ENCODE measurements around the gene VAT1L. TPM values are rescaled to one million over a fixed set of nuclear protein-coding genes. Genes with fewer than 3 reads are reported as not detected.

The VAT1L gene
- polyA plus RNA-seq, 3 donors from 2014 or later = not detected

DNA sequence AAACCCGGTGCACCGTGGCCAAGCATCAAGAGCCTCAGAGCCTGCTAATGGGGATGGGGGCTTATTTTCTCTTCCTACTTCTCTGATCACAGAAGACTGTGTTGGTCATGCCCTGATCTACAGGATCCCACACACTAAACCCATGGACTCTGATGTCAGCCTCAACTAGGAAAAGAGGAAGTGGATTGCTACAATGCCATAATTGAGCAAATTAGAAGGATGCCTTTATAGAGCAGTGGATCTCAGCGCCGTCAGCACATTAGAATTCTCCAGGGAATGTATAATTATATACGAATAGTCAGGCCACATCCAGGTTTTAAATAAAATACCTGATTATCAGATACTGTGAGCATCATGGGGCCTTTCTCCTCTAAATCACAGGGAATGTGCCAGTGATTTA, 64.8 kb downstream of the VAT1L start:
- no peak for DNase-seq
- H3K36me3 Mint-ChIP-seq = no peaks in the 10 kb centered on the region
- H3K4me3 Mint-ChIP-seq = no peak overlapping the region
- H3K9me3 Mint-ChIP-seq = no peaks in the 10 kb centered on the region
- H3K27me3 Mint-ChIP-seq (ENCODE audit: low read depth in 3 of 3) = peaks cover 2 to 6% (median 2%) of the 10 kb centered on the region in 3 donors
- no peak overlapping the region for H3K27ac Mint-ChIP-seq
- no peaks in the 10 kb centered on the region for H3K4me1 Mint-ChIP-seq

DNA sequence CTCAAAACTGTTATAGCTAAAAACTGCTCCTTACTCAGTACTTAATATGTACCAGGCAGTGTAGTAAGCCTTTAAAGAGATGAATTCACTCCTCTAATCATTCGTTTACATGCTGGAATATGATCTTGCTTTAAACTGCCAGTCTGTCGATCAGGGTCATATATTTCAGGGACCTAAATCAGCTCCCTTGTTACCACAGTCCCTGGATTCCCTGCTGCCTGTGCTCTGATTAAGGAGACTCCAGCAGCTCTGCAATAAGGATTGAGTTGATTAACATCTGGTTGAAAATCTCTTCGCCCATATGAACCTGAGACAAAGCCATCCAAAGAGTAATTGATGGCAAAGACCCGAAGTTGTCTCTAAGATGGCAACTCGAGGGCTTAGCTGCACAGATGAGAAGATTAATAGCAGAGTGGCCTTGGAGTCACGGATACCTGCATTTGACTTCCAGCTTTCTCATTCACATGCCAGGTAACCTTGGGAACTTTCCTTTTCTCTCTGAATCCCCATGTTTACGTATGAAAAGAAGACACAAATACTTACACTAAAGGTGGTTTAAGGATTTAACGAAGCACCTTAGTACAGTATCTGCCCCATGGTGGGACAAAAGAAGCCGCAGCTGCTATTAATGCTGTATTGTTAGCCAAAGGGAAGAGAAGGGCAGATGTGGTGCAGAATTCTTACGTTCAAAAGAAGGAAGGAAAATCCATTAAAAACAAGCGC, 68.2 kb downstream of the VAT1L start:
- no peak overlapping the region for H3K4me3 Mint-ChIP-seq
- H3K9me3 Mint-ChIP-seq = peaks cover 0 to 2% (median 0%) of the 10 kb centered on the region in 6 donors
- H3K4me1 Mint-ChIP-seq = no peaks in the 10 kb centered on the region
- H3K27me3 Mint-ChIP-seq (ENCODE audit: low read depth in 3 of 3) = peaks cover 2 to 8% (median 6%) of the 10 kb centered on the region in 3 donors
- H3K36me3 Mint-ChIP-seq = no peaks in the 10 kb centered on the region
- DNase-seq = no peak
- no peak overlapping the region for H3K27ac Mint-ChIP-seq

DNA sequence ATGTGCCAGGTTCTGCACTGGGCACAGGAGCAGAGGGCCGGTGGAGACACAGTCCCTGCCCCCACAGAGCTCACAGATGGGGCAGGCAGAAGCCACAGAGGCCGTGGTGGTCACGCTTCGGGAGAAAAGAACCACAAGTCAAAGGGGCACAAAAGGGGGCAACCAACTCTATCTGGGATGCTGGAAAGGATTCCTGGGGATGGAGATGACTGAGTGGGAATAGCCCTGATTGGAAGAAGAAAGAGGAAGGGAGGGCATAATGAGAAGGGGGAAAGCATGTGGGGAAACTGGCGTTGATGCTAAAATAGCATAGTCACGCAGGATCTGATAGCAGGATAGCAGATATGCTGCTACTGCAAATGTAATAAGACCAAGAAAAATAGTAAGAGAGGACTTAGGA, 69.7 kb downstream of the VAT1L start:
- Mint-ChIP-seq H3K9me3 (peaks cover 0 to 2% (median 0%) of the 10 kb centered on the region in 6 donors), H3K4me1 (no peaks in the 10 kb centered on the region), H3K27ac (no peak overlapping the region), H3K36me3 (no peaks in the 10 kb centered on the region), H3K27me3 (ENCODE audit: low read depth in 3 of 3) (peaks cover 2 to 12% (median 6%) of the 10 kb centered on the region in 3 donors), H3K4me3 (no peak overlapping the region)
- DNase-seq = no peak

DNA sequence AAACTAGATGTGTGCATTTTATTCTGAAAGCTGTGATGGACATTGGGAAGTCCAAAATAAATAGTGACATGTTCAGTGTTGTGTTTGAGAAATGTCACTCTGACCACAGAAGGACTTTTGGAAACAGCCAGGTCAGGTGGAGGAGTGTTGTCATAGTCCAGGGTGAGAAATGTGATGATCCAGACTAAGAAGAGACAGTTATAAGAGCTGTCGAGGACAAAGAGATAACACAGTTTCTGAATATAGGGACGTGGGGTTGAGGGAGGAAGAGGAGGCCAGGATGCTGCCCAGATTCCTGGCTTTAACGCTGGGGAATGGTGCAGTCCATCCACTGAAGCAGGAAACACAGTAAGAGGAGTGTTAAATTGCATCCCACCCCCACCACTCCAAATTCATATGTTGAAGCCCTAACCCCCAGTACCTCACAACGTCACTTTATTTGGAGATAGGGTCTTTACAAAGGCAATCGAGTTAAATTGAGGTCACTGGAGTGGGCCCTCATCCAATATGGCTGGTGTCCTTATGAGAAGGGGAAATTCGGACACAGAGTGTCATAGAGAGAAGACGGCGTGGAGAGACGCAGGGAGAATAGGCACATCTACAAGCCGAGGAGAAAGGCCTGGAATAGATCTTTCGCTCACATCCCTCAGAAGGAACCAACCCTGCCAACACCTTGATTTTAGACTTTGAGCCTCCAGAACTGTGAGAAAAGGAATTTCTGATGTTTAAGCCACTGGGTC, 71.3 kb downstream of the VAT1L start:
- H3K27ac Mint-ChIP-seq = no peak overlapping the region
- no peak overlapping the region for H3K4me3 Mint-ChIP-seq
- peaks cover 2 to 16% (median 8%) of the 10 kb centered on the region in 3 donors for H3K27me3 Mint-ChIP-seq (ENCODE audit: low read depth in 3 of 3)
- no peaks in the 10 kb centered on the region for H3K4me1 Mint-ChIP-seq
- no peak for DNase-seq
- no peaks in the 10 kb centered on the region for H3K36me3 Mint-ChIP-seq
- H3K9me3 Mint-ChIP-seq = peaks cover 0 to 2% (median 0%) of the 10 kb centered on the region in 6 donors

DNA sequence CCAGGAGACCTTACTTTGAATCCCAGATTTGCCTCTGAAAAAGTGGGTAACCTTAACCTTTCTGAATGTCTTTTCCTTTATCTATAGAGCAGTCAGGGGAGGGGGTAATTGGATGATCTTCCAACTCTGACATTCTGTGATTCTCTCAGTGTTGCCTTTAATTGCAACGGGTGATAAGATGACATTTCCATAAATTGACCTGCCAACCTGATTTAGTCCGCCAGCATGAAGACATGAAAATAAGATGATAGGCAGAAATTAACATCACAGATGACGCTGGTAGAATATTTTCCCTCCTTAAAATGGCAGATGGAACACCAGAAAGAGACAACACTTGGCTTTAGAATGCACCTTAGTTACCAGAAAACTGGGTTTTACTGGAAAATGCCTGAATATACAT, 72.6 kb downstream of the VAT1L start:
- DNase-seq = no peak
- Mint-ChIP-seq H3K36me3 (no peaks in the 10 kb centered on the region), H3K27ac (no peak overlapping the region), H3K27me3 (ENCODE audit: low read depth in 3 of 3) (peaks cover 2 to 18% (median 8%) of the 10 kb centered on the region in 3 donors), H3K9me3 (peaks cover 0 to 2% (median 0%) of the 10 kb centered on the region in 6 donors), H3K4me1 (no peaks in the 10 kb centered on the region), H3K4me3 (no peak overlapping the region)

DNA sequence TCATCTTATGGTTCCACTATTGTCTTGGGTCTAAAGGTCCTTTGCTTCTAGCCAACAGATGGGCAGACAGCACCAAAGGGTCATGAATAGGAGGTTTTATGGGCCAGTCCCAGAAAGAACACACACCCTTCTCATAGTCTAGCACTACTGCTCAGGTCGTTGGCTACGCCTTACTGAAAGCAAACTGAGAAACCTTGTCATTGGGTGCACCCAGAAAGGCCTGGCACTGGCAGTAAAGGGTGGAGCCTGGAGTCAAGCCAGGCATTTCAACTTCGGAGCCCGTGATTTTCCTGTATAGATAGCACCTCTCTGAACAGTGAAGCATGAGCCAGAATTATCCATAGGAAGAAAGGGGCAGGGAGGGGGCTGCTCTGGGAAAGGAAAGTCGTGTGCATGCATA, 74.9 kb downstream of the VAT1L start:
- DNase-seq = no peak
- Mint-ChIP-seq H3K27ac (no peak overlapping the region), H3K9me3 (peaks cover 0 to 2% (median 0%) of the 10 kb centered on the region in 6 donors), H3K4me3 (no peak overlapping the region), H3K27me3 (ENCODE audit: low read depth in 3 of 3) (peaks cover 0 to 17% (median 2%) of the 10 kb centered on the region in 3 donors), H3K36me3 (no peaks in the 10 kb centered on the region), H3K4me1 (no peaks in the 10 kb centered on the region)

DNA sequence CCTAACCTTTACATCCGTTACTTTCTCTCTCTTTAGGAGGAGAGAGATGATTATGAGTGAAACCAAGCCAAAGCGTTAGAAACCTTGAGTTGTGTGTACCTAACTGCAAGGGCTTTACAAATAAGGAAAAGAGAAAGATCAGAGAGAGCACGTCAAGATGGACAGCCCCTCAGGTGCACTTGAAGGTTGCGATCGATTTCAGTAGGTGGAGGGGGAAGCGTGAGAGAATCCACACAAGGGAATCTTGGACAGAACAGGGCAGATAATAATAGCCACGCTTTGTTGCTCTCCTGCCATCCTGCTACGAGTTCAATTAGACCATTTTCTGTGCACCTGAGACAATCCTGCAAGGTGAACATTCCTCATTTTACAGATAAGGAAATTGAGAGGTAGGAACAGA, 78.4 kb downstream of the VAT1L start:
- no peak for DNase-seq
- Mint-ChIP-seq H3K4me1 (no peaks in the 10 kb centered on the region), H3K9me3 (no peaks in the 10 kb centered on the region), H3K4me3 (no peak overlapping the region), H3K27me3 (ENCODE audit: low read depth in 3 of 3) (peaks cover 0 to 11% (median 10%) of the 10 kb centered on the region in 3 donors), H3K27ac (no peak overlapping the region), H3K36me3 (no peaks in the 10 kb centered on the region)

DNA sequence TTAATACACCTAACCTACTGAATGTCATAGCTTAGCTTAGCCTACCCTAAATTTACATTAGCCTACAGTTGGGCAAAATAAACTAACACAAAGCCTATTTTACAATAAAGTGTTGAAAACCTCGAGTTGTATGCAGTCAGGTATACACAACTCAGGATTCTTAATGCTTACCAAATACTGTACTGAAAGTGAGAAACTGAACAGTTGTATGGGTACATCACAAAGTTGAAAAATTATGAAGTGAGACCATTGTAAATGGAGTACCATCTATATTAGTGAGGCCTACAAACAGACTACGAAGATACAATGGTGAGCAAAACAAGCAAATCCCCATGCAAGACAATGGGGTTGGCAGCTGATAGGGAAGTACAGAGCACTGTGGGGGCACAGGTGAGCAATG, 79.7 kb downstream of the VAT1L start:
- Mint-ChIP-seq H3K36me3 (no peaks in the 10 kb centered on the region), H3K4me3 (no peak overlapping the region), H3K4me1 (no peaks in the 10 kb centered on the region), H3K27ac (no peak overlapping the region), H3K27me3 (ENCODE audit: low read depth in 3 of 3) (peaks cover 0 to 10% (median 9%) of the 10 kb centered on the region in 3 donors), H3K9me3 (no peaks in the 10 kb centered on the region)
- DNase-seq = no peak

DNA sequence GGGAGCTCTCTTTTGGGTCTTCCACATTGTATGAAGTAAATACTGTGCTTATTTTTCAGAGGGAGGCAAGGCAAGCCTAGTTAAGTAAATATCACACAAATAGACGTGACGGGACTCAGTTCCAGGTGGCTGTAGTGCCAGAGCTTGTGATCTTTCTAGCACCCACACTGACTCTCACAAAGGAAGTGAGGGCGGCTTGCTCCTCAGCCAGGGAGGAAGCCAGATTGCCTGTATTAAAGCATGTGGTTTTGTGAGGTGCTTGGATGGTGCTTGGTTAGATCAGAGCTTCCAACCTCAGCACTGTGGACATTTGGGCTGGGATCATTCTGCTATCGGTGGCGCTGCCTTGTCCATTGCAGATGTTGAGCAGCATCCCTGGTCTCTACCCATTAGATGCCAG, 80.1 kb downstream of the VAT1L start:
- DNase-seq = no peak
- H3K4me3 Mint-ChIP-seq = no peak overlapping the region
- no peaks in the 10 kb centered on the region for H3K9me3 Mint-ChIP-seq
- H3K36me3 Mint-ChIP-seq = no peaks in the 10 kb centered on the region
- H3K27me3 Mint-ChIP-seq (ENCODE audit: low read depth in 3 of 3) = peaks cover 0 to 10% (median 8%) of the 10 kb centered on the region in 3 donors
- H3K4me1 Mint-ChIP-seq = no peaks in the 10 kb centered on the region
- no peak overlapping the region for H3K27ac Mint-ChIP-seq

DNA sequence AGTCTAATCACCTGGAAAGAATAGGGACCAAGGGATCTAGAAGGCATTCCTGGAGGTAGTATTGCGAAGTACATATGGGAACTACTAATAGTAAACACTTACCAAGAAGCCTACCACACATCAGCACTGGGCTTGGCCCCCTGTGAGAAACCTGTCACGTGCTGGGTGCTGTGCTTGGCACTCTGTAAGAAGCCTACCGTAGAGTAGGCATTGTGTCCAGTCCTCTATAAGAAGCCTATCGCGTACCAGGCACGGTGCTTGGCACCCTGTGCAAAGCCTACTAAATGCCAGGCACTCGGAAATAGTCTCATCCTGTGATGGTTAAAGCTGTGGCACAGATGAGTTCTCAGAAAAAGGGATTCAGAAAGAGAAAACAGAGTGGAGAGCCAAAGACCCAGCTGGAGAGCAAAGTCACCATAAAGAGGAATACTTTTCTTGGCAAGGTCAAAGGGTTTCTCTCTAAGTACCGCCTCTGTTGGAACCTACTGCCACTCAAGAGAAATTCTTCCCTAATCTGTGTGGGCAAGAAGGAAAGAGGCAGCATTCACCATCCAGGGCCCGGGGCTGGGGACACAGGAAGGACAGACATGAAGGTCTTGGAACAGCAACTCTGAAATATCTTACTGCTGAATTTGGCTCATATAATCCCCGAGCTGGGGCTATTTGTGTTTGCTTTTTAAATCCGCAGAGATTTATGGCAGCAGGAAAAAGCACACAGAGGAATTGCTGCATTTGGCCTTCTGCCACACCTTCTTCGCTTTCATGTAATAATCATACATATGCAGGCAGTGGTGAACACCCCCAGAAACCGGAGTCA, 81.8 kb downstream of the VAT1L start:
- no peak for DNase-seq
- Mint-ChIP-seq H3K4me3 (no peak overlapping the region), H3K27ac (no peak overlapping the region), H3K9me3 (no peaks in the 10 kb centered on the region), H3K4me1 (no peaks in the 10 kb centered on the region), H3K36me3 (no peaks in the 10 kb centered on the region), H3K27me3 (ENCODE audit: low read depth in 3 of 3) (peaks cover 0 to 8% (median 4%) of the 10 kb centered on the region in 3 donors)

DNA sequence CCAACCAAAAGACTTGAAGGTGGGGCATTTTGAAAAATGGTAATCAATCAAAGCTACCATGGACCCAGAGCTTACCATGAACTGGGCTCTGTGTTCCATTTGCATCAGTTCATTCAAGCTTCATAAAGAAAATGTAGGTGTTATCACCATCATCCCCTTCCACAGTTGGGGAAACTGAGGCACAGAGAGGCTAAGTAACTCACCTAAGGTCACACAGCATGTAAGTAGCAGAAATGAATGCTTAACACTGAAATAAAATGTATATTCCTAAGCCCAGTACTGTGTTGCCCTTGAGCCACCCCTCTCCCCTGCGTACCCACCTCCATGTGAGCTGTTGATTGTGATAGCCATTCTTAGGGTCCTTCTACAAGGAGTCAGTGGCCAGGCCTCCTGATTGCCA, 83.6 kb downstream of the VAT1L start:
- H3K9me3 Mint-ChIP-seq = no peaks in the 10 kb centered on the region
- peaks cover 0 to 8% (median 2%) of the 10 kb centered on the region in 3 donors for H3K27me3 Mint-ChIP-seq (ENCODE audit: low read depth in 3 of 3)
- DNase-seq = no peak
- no peak overlapping the region for H3K4me3 Mint-ChIP-seq
- H3K36me3 Mint-ChIP-seq = no peaks in the 10 kb centered on the region
- H3K27ac Mint-ChIP-seq = no peak overlapping the region
- no peaks in the 10 kb centered on the region for H3K4me1 Mint-ChIP-seq

DNA sequence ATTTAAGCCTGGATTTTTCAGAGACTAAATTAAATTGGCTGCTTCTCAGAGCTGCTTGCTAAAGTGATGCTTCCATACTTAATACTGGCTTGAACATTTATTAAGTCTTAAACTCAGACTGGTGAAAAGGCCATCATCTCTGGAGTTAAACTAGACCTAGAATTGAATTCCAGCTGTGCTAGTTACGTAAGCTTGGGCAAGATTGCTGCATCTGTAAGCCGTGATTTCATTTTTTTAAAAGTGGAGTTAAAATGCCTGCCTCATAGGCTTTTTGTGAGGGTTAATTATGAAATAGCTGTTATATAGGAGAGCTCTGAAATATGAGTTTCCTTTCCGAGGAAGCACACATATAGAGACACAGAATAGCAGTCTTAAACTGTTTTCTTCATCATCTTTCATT, 84.7 kb downstream of the VAT1L start:
- Mint-ChIP-seq H3K4me3 (no peak overlapping the region), H3K27me3 (ENCODE audit: low read depth in 3 of 3) (peaks cover 0 to 8% (median 2%) of the 10 kb centered on the region in 3 donors), H3K9me3 (no peaks in the 10 kb centered on the region), H3K27ac (no peak overlapping the region), H3K36me3 (no peaks in the 10 kb centered on the region), H3K4me1 (no peaks in the 10 kb centered on the region)
- DNase-seq = no peak

DNA sequence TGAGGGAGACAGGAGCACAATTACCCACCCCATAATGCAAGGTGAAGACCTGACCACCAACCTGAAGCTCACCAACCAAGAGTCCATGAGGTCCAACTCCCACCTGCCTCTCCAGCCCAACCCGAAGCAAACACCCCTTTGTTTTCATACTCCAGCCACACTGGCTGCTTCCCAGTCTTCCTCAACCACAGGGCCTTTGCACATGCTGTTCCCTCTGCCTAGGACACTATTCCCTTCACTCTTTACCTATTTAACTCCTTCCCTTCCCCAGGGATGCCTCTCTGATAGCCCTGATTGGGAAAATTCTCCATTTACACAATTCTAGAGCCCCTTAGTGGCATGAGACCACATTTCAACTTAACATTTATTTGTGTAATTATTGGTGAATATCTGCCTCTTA, 86.0 kb downstream of the VAT1L start:
- Mint-ChIP-seq H3K9me3 (no peaks in the 10 kb centered on the region), H3K4me3 (no peak overlapping the region), H3K4me1 (no peaks in the 10 kb centered on the region), H3K27me3 (ENCODE audit: low read depth in 3 of 3) (peaks cover 0 to 3% (median 0%) of the 10 kb centered on the region in 3 donors), H3K27ac (no peak overlapping the region), H3K36me3 (no peaks in the 10 kb centered on the region)
- no peak for DNase-seq

DNA sequence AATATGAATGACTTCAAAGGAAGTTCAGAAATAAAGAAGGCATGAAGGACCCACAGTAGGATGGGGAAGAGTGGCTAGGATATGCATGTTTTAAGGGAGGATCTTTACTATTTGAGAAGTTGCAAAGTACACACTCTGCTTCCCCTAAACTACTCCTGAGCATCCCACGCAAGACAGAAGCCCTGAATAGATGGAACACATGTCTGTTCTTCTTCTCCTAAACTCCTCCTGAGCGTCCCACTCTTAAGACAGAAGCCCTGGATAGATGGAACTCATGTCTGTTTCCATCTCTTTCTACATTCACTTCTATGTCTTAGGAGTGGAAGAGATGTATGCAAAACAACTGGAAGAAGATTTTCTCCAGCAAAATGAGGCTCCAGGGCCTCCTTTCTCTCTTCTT, 88.4 kb downstream of the VAT1L start:
- DNase-seq = no peak
- Mint-ChIP-seq H3K27me3 (ENCODE audit: low read depth in 3 of 3) (no peaks in the 10 kb centered on the region), H3K4me3 (no peak overlapping the region), H3K36me3 (no peaks in the 10 kb centered on the region), H3K9me3 (no peaks in the 10 kb centered on the region), H3K27ac (no peak overlapping the region), H3K4me1 (no peaks in the 10 kb centered on the region)
